DND-41 (cell line): ENCODE results near the gene FRY.

Source experiments
- CTCF ChIP-seq: IDR thresholded peaks from 2 replicates; pipeline ENCODE4 v1.5.1; 2012; ENCODE audit warnings: borderline replicate concordance, low read length, moderate library complexity, mild to moderate bottlenecking; ENCODE audit not compliant: poor library complexity, severe bottlenecking; ENCODE audit errors: extremely low read depth
- EZH2 ChIP-seq: IDR thresholded peaks from 3 replicates; pipeline ENCODE4 v1.6.1; 2012; ENCODE audit warnings: borderline replicate concordance, low read depth, mild to moderate bottlenecking, moderate library complexity, low read length, inconsistent platforms; ENCODE audit not compliant: severe bottlenecking

DNA sequence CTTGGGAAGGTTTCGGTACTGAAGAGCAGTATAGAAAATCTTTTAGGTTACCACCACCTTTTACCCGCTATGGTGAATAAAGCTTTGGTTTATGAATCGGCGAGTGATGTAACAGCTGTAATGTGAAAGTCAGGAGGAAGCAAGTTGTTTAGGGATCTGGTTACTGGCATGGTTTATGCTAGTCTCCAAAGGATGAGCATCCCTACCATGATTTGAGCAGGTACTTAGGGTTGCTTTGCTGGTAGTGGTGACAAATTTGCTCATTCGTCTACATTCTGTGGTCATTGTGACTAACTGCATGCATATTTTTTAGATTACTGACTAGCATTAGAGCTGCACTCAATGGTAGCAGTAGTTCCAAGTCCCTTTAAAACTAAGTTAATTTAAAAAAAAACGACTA is 104.1 kb downstream of the FRY start:
- TF ChIP-seq CTCF (no peak), EZH2 (no peak)
